Peyer's patch (tissue), 4 donors: ENCODE data around the gene CCDC85A. TPM values are rescaled to one million over a fixed set of nuclear protein-coding genes. Genes with fewer than 3 reads are reported as not detected.
A peak's percentile ranks its signal among the peaks of the same experiment; 100 is the strongest.

Source experiments
- DNase-seq, 3 donors: peaks; one replicate each; pipeline ENCODE4 v3.0.0-alpha.2; 2017 to 2019
- H3K27ac ChIP-seq, 4 donors: fragments of 200-600 bp; sonication (generic); one replicate each; pipeline ENCODE4 v1.5.1; 2016 to 2019
- H3K27me3 ChIP-seq, 2 donors: fragments of 200-600 bp; sonication (generic); one replicate each; pipeline ENCODE4 v1.5.1; 2019
- H3K36me3 ChIP-seq, 3 donors: fragments of 200-600 bp; sonication (generic); one replicate each; pipeline ENCODE4 v1.5.1; 2016 to 2019
- H3K4me1 ChIP-seq, 4 donors: fragments of 200-600 bp; sonication (generic); one replicate each; pipeline ENCODE4 v1.5.1; 2016 to 2019
- H3K4me3 ChIP-seq, 4 donors: fragments of 200-600 bp; sonication (generic); 1 replicate in 3 of 4; 2 replicates in 1 of 4; pipeline ENCODE4 v1.5.1; 2016 to 2019; ENCODE audit warnings: mild to moderate bottlenecking in 1 of 4
- H3K9me3 ChIP-seq, 4 donors: fragments of 200-600 bp; sonication (generic); one replicate each; pipeline ENCODE4 v1.5.1; 2016 to 2019; ENCODE audit warnings: mild to moderate bottlenecking in 1 of 4
- POLR2A ChIP-seq, 2 donors: fragments of 450-650 bp; IDR thresholded peaks; one replicate each; pipeline ENCODE4 v1.5.1; 2017; ENCODE audit warnings: antibody characterized with exemption in 2 of 2, mild to moderate bottlenecking in 2 of 2, moderate library complexity in 2 of 2
- total RNA-seq, 4 donors: library from RNA; depleted of rRNA; stranded (reverse); fragments of >200 nt; gene quantifications; one replicate each; pipeline ENCODE4 v1.1.0, GENCODE V29; 2016
- TF ChIP-seq, protein P1 (sequence below), 6 experiments: fragments of 450-650 bp in 4 of 6; fragments of 200-600 bp in 2 of 6; sonication (generic) in 1 of 6; IDR thresholded peaks; one replicate each; pipeline ENCODE4 v1.5.1; 2017 to 2019; ENCODE audit warnings: antibody characterized with exemption in 6 of 6, mild to moderate bottlenecking in 3 of 6, moderate library complexity in 1 of 6

Gene CCDC85A
- total RNA-seq, 4 donors from 2014 or later: 1.1 to 1.7 (median 1.1) TPM; not detected in 1

DNA sequence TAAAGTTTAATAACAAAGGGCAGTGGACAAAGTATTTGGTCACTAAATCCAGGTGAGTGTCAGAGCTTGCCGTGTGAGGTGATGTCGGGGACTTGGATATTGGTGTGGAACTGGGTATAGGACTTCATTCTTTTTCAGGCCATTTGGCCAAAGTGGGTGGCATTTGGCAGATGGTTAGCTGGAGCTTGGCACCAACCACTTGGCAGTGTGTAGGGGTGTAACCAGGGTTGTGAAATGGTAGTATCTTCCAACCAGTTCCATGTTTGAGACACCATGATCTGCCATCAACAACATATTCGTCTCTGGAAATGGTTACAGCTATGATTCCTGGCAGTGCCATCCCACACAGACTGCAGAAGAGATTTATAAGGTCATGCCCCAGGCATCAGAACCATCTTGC is 113.9 kb downstream of the CCDC85A start:
- Histone ChIP-seq H3K27ac (no peak overlapping the region), H3K27me3 (no peaks in the 10 kb centered on the region), H3K4me1 (no peaks in the 10 kb centered on the region), H3K36me3 (no peaks in the 10 kb centered on the region), H3K9me3 (no peaks in the 10 kb centered on the region), H3K4me3 (no peak overlapping the region)
- TF ChIP-seq POLR2A (IDR thresholded peaks at IDR 0.05): no peak
- TF ChIP-seq, protein P1, sequence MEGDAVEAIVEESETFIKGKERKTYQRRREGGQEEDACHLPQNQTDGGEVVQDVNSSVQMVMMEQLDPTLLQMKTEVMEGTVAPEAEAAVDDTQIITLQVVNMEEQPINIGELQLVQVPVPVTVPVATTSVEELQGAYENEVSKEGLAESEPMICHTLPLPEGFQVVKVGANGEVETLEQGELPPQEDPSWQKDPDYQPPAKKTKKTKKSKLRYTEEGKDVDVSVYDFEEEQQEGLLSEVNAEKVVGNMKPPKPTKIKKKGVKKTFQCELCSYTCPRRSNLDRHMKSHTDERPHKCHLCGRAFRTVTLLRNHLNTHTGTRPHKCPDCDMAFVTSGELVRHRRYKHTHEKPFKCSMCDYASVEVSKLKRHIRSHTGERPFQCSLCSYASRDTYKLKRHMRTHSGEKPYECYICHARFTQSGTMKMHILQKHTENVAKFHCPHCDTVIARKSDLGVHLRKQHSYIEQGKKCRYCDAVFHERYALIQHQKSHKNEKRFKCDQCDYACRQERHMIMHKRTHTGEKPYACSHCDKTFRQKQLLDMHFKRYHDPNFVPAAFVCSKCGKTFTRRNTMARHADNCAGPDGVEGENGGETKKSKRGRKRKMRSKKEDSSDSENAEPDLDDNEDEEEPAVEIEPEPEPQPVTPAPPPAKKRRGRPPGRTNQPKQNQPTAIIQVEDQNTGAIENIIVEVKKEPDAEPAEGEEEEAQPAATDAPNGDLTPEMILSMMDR (IDR thresholded peaks at IDR 0.05): no peak
- no peak for DNase-seq

DNA sequence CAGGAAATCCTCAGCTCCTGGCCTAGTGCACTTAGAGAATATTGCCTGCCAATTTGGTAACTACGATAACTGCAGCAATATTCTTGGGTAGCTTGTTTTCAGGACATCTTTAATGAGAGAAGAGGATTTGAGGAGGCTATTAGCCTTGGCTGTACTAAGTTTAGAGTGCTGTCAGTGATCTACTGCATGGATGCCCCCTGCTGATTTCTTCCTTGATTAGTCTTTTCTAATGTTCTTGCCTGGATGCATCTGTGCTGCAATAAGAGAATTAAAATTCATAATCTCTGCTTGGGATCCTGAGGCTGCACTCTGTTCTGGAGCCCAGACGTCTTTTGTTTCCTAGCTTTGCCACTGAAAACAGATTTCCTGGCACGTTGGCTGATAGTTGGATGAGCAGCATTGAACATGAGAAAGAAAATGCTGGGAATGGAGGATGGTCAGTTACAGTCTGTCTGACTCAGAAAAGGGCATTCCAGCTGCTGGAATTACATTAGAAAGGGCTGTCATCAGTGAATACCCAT is 115.4 kb downstream of the CCDC85A start:
- Histone ChIP-seq H3K27ac (no peak overlapping the region), H3K4me1 (no peaks in the 10 kb centered on the region), H3K9me3 (no peaks in the 10 kb centered on the region), H3K27me3 (no peaks in the 10 kb centered on the region), H3K4me3 (no peak overlapping the region), H3K36me3 (no peaks in the 10 kb centered on the region)
- TF ChIP-seq, protein P1 (IDR thresholded peaks at IDR 0.05): no peak
- TF ChIP-seq POLR2A (IDR thresholded peaks at IDR 0.05): no peak
- no peak for DNase-seq

DNA sequence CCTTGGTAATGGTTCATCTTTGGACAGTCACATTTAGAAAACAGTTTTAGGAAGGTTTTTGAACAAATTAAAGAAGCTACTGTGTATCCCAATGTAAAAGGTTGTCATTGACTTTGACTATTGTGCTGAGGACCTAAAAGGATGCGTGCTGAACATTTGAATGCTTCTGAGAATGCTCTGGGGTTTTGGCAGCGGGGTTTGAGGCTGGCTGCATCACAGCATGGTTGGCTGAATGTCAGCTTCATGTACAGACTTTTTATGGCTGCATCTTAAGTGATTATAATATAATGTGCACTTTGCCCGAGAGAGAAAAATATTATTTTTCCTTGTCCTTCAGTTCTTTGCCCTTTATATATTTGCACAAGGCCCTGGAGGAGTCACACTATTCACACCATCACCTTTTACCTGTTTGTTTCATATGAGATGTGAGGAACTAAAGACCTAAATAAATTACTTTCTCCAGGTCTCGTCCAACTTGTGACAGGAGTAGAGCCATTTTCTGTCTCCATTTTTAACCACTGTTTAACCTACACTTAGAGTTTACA is 125.9 kb downstream of the CCDC85A start:
- no peaks in the 10 kb centered on the region for H3K4me1 ChIP-seq
- no peak overlapping the region for H3K4me3 ChIP-seq
- TF ChIP-seq POLR2A (IDR thresholded peaks at IDR 0.05): no peak
- TF ChIP-seq, protein P1 (IDR thresholded peaks at IDR 0.05): no peak
- DNase-seq: no peak
- H3K27me3 ChIP-seq: no peaks in the 10 kb centered on the region
- no peaks in the 10 kb centered on the region for H3K36me3 ChIP-seq
- H3K9me3 ChIP-seq: no peaks in the 10 kb centered on the region
- H3K27ac ChIP-seq: no peak overlapping the region

DNA sequence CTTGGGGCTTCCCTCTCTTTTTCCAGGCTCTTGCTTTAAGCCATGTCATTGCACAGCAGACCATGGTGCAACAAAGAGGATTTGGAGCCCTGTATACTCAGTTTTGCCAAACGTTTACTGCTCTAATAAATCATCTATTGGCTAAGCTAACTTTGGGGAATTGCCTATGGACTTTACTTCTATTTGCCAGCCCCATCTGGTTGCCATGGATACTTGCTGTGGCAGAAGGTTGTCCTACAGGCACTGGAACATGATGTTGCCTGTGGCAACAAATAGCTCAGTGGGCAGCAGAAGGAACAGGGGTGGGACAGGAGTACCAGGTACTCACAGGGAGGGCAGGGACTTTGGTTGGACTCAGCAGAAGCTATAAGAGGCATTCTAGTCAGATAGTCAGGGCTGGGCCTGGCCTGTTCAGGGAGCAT is 129.7 kb downstream of the CCDC85A start:
- no peak overlapping the region for H3K27ac ChIP-seq

DNA sequence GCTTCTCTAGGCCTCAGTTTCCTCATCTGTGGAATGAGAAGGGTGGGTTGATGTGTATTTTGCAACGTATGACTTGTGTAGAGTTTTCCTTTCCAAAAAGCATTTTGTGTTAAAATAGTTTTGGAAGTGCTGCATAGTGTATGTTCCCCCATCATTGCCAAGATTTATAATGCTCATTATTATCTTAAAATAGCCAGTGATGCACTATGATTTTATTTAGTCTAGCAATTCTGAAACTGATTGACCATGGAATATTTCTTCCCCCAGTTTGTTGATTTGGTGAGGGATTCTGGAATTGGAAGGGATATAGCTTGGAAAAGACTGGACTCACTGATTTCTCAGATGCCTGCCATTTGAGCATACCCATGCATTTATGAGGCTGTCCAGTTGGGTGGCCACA is 130.6 kb downstream of the CCDC85A start:
- TF ChIP-seq POLR2A (IDR thresholded peaks at IDR 0.05): no peak
- TF ChIP-seq, protein P1 (IDR thresholded peaks at IDR 0.05): no peak
- Histone ChIP-seq H3K27me3 (no peaks in the 10 kb centered on the region), H3K4me1 (no peaks in the 10 kb centered on the region), H3K4me3 (no peak overlapping the region), H3K27ac (no peak overlapping the region), H3K36me3 (no peaks in the 10 kb centered on the region), H3K9me3 (no peaks in the 10 kb centered on the region)
- no peak for DNase-seq

More for the DNA sequence above, 129.7 kb downstream of the CCDC85A start:
- H3K36me3 ChIP-seq: no peaks in the 10 kb centered on the region
- no peak overlapping the region for H3K4me3 ChIP-seq
- H3K4me1 ChIP-seq: no peaks in the 10 kb centered on the region
- no peaks in the 10 kb centered on the region for H3K27me3 ChIP-seq
- H3K9me3 ChIP-seq: no peaks in the 10 kb centered on the region
- TF ChIP-seq, protein P1 (IDR thresholded peaks at IDR 0.05): no peak
- no peak for TF ChIP-seq POLR2A (IDR thresholded peaks at IDR 0.05)
- DNase-seq: peak in 2 of 3 donors; percentile 44 to 54
